T-helper 1 cell treated with Interleukin-12 subunit alpha and Interleukin-12 subunit beta and Interleukin-4 antibody, amounts not matched to agents 30 ng/mL and 1 ng/mL, for 36 hours (primary cell): ENCODE measurements around the gene GRB10. TPM values are rescaled to one million over a fixed set of nuclear protein-coding genes. Genes with fewer than 3 reads are reported as not detected.

ENCODE experiments used
- intact Hi-C: fragments of 100-400 bp; cut with micrococcal nuclease; formaldehyde crosslinking; loops from one replicate; pipeline ENCODE4 v1.15.1; 2024
- total RNA-seq: library from RNA; stranded (reverse); gene quantifications from 2 replicates; pipeline ENCODE4 v1.2.3, GENCODE V29; 2022

Gene GRB10
- total RNA-seq, 1 donor from 2014 or later, result 7.6 TPM

DNA sequence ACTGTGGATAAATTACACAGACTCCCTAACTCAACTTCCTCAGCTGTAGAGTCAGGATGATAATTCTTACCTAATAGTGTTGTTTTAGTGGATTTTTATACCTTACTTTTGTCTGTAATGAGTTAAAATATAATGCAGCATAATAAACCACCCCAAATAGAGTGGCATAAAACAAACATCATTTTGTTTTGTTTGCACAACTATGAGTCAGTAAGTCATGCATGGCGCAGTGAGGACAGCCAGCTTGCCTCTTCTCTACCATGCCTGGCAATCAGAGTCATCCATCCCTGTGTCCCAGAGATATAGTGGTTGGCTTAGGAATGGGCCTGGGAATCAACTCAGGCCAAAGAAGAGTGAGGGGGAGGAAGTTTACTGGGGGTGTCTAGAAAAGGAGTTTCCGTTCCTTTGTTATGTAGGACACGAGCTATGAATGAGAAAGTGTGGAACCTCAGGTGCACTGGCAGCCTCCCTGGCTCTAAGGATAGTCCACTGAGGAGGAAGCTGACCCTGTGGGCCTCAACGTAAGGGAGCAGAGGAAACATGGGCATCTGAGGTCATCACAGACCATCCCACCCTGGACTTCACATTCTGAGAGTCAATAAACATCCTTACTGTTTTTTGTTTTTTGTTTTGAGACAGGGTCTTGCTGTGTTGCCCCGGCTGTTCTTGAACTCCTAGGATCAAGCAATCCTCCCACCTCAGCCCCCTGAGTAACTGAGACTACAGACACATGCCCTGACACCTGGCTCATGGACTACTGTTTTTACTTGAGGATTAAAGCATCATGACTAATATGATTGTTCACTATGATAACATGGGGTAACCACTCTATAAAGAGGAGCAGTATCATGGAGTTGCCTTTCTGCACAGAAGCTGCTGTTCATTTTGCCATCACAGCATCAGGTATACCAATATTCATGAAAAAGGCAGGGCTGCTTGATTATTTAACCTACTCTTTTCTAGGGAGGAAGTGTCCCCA is 21.0 kb upstream of the GRB10 start:
- intact Hi-C loops, result no loop called here

DNA sequence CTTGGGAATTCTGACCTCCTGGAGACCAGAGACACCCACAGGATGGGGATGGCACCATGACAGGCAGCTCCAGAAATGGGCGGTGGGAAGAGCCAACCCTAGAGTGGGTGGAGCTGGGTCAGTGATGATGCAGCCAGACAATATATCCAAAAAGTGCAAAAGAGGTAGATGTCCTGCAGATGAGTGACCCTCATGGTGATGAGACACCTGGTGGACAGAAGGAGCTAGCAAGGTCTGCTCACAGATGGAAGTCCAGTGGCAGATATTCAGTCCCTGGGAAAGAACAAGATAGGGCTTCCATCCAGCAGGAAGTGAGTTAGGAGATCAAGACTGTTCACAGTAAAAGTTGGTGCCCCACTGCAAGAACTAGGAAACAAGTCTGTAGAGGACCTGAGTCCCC is 19.2 kb upstream of the GRB10 start:
- intact Hi-C loops, result no loop called here

DNA sequence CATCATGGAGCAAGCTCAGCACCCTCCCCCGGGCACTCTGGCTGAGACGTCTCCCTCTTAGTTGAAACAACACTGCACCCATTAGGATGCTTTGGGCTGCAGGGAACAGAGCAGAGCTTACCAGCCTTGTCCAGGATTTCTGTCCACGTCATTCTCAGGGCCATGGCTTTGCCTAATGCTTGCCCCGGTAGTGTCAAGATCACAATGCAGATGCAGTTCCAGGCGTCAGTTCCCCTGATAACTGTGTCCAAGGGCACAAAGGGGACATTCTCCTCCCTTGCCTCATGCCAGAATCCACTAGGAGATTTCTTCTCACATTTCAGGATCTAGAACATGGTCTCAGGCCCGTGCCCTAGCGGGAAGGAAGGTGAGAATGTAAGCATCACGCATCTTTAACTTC is 17.2 kb upstream of the GRB10 start:
- intact Hi-C loops, result no loop called here

DNA sequence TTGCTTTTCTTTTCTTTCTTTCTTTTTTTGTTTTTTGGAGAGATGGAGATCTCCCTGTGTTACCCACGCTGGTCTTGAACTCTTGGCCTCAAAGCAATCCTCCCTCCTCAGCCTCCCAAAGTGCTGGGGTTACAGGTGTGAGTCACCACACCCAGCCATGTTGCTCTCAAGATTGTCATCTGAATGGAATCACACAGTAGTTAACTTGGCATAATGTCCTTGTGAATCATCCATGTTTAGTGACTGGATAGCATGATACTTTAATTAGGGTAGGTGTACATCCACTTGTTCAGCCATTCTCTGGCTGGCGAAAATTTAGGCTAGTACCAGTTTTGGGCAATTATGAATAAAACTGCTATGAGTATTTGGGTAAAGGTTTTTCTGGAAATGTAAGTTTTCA is 15.4 kb upstream of the GRB10 start:
- intact Hi-C loops, result no loop called here

DNA sequence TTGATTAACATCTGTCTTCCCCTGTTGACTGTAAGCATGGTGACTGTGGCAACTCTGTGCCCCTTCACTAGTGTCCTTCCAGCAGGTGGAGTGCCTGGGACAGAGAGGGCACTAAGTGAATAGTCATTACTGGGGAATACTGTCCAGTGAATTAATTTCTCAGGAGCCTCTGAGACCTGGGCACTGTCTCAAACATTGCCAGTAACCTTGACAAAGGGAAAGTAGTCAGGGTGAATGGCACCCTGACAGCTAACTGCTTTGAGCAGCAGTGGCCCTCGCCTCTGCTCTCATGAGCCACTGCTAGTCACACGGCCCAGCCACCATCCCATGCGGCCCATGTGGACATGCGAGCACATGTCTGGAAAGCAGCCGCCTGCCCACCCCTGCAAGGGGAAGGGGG is 13.1 kb upstream of the GRB10 start:
- intact Hi-C loops, result no loop called here

DNA sequence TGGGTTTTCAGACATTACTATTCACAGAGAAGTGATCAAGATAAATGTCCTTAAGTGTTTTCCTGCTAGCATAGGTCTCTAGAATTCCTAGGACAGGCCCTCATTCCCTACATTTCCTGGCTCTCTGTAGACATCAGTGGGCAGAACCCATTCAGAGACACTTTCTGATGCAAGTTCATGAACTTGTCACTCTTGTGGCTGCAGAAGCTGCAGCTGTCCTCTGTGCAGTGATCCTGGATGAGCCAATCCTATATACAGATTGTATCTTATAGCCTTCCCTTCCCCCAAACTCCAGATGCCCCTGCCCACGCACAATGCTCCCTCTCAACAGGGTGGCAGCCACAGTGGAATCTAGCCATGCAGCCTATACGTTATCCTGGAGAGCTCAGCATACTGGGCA is 12.6 kb upstream of the GRB10 start:
- intact Hi-C loops, result no loop called here

DNA sequence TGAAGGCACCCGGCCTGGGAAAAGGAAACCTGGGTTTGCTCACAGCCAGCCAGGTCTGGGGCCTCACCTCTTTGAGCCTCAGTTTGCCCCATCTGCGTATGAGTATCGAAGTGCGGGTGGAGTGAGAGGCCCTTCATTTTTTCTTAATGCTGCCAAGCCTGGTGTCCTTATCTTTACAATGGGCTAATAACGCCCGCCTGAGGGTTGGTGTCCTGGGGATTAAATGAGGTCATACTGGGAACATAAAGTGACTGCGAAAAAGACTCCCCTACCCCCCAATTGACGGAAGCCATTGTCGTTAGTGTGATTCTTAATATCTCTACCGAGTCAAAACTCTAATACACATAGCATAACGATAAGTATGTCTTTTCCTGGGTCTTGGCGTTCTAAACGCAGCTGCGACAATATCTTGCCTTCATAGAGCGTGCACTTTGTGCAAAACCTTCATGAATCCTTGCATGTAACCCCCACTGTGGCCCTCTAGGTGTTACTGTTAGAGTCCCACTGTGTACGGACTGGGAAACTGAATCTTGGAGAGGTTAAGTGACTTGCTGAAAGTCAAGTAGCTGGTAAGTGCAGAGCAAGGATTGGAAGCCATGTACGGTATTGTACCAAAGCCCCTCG is 11.4 kb upstream of the GRB10 start:
- intact Hi-C loops, result loop anchor here (2.0 to 5.0 kb wide), 2 partner anchors 39 to 328 kb away; no protein-coding TSS in a partner anchor

DNA sequence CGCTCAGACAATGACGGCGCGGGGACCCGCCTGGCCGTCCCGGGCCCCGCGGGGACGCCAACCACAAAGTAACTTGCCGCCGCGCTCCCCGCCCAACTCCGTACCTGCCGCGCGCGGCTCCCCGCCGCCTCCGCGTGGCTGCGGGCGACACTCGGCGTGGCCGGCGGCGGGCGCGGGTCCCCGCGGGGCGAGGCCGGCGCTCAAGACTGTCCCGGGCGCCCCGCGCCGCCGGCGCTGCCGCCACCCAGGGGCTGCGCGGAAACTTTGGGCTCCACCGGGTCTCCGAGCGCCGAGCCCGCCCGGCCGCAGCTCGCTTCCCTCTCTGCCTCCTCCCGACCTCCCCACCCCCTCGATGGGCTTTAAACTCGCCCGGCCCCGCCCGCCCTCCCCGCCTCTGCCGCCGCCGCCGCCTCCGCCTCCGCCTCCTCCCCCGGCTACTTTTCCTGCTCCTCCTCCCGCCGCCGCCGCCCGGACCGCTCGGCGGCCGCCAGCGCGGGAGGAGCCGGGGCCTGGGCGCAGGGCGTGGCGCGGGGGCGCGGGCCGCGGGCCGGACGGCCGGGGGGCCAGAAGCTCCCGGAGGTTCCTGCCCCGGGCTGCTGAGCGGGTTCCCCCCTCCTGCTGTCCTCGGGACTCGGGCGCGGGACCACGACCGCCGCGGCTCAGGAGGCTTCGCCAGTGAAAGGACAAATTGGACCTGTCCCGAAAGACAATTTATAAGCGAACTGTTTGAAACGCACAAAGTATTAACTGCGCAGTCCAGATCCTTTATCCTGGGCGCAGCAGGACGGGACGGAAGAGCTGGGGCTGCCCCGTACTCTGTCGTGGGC is 10.6 kb upstream of the GRB10 start:
- intact Hi-C loops, result loop anchor here (2.0 to 5.0 kb wide), 2 partner anchors 39 to 329 kb away; no protein-coding TSS in a partner anchor

DNA sequence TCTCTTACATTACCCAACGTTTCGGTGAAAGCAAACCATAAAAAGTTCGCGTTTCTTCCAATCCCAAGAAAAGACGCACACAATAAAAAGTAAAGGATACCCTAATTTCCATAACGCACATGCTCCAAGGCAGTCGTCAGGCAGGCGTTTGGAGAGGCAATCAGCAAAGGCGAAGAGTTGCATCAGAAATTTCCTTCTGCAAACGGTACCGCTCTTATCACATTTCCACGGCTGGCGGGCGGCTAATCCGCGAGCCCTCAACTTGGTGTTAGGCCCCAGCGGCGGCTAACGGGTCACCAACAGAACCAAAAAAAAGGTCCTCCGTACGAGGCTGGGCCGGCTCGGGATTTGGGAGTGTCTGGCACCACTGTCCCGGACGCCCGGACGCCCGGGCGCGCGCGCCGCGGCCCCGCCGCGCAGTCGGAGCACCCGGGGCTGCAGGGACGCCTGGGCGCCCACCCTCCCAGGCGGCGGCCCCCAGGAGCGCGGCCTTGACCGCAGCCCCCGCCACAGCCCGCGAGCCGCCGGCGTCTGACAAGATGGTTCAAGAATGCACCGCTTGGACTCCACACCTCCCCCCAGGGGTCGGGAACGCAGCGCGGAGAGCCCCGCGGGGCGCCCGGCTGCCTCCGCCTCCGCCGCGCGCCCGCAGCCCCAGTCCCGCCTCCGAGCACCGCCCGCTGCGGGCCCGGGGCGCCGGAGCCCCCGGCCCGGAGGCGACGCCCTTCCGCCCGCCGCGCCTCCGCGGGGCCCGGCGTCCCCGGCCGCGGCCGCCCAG is 9.8 kb upstream of the GRB10 start:
- intact Hi-C loops, result loop anchor here (2.0 to 5.0 kb wide), 2 partner anchors 40 to 330 kb away; no protein-coding TSS in a partner anchor

DNA sequence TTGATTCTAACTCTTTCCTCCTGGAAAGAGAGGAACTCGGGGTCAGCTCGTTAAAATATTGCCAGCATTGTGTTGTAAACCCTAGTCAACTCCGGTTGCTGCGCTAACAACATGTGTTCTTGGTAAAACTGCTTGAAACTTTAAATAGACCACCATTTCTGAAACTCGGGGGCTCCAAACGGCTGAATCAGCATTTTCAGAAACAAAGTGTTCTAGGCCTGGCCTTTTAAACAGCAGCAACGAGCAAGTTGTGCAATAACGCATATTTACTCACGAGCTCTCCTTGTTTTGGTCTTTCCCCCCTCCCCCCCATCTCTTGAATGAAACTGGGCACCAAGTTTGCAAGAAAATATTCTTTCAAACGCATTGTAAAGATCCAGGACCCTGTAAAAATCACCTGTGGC is 9.2 kb upstream of the GRB10 start:
- intact Hi-C loops, result loop anchor here (2.0 to 5.0 kb wide), 2 partner anchors 41 to 330 kb away; no protein-coding TSS in a partner anchor

DNA sequence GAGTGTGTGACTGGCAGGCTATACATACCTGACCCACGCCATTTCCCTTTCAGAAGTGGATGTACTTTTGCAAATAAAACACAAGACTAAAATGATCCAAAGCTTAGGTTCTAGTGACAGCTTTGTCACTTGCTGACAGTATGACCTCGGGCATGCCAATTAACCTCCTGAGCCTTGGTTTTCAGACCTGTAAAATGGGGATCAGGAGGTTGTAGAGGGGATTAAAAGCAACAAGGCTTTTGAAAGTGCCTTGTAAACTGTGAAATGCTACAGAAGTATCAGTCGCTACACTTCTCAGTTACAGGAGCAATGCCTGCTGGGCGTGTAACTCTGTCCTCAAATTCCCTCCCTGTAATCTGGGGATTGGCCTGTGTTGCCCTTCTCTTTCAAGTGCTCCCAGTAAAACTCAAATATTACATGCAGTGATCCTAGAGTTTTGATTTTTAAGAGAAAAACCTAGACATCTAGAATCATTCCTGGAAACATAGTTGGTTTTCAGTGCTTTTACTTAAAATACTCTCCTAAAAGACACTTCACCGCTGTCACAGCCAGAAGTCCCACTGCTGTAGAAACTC is 8.8 kb upstream of the GRB10 start:
- intact Hi-C loops, result loop anchor here (5.0 kb wide), 1 partner anchor 331 kb away; no protein-coding TSS in a partner anchor

DNA sequence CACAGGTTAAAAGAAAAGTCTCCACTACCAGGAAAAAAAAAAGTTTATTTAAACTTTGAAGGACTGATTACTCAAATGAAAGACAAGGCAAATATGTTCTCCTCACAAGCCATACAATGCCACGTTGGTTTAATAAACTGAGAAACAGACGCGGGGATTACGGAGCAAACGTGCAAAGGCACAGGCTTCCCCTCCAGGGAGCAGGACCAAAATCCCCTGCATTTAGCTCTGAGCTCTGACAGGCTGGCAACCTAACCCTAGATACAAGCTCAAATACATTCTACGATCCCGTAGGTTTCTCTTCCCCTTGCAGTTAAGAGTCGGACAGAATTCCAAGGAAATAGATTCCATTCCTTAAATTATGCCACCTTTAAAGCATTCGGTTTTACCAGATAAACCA is 7.7 kb upstream of the GRB10 start:
- intact Hi-C loops, result loop anchor here (5.0 kb wide), 1 partner anchor 332 kb away; no protein-coding TSS in a partner anchor

DNA sequence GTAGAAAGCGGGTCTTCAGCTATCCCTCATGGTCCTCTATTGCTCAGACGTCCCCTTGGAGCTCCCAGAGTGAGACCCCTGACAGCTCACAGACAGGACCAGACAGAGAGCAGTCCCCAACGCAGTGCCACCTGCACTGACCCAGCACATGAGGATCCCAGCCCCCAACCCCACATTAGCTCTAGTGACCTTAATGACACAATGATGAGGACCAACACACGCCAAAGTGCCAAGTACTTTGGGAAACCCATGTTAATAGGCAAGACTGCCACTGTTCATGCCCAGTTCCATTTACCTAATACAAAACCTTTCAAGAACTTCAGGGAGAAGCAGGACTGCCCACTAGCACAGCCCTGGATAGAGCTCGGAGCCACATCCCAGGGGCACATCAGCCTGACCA is 5.7 kb upstream of the GRB10 start:
- intact Hi-C loops, result loop anchor here (10.0 kb wide), 1 partner anchor 146 kb away; no protein-coding TSS in a partner anchor

DNA sequence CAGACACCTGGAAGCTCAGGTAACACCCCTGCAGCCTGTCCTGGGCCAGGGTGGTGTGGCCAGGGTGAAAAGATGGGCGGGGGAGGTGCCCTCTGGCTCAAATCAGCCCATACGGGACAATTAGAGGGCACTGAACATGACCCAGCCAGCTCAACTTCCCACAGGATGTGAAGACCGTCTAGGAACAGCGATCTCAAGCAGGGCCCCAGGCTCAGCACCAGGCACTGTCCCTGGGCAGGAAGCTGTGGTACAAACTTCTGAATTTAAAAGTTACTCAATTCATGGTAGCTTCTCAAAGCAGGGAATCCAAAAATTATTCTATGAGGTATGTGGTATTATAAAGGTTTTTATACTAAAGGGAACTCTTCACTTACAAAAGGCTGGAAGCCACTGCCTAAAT is 5.1 kb upstream of the GRB10 start:
- intact Hi-C loops, result loop anchor here (10.0 kb wide), 1 partner anchor 147 kb away; no protein-coding TSS in a partner anchor

DNA sequence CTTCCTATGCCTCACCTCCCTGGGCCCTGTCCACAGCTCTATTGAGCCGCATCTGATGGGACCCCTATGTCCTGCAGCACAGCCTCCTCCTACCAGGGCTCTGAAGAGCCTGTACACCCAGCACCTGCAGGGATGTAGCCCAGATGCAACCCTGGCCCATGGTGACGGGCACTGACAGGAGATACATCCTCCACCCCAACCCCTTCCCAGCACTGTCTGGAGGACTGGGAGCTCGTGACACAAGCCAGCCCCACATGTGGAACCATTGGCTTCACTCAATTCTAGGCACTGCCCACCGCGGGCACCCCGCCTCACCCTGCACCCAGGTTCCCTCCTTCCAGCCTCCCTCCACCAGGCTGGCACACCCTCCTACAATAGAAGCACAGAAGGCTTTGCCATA is 2.6 kb upstream of the GRB10 start:
- intact Hi-C loops, result loop anchor here (10.0 kb wide), 1 partner anchor 149 kb away; no protein-coding TSS in a partner anchor

DNA sequence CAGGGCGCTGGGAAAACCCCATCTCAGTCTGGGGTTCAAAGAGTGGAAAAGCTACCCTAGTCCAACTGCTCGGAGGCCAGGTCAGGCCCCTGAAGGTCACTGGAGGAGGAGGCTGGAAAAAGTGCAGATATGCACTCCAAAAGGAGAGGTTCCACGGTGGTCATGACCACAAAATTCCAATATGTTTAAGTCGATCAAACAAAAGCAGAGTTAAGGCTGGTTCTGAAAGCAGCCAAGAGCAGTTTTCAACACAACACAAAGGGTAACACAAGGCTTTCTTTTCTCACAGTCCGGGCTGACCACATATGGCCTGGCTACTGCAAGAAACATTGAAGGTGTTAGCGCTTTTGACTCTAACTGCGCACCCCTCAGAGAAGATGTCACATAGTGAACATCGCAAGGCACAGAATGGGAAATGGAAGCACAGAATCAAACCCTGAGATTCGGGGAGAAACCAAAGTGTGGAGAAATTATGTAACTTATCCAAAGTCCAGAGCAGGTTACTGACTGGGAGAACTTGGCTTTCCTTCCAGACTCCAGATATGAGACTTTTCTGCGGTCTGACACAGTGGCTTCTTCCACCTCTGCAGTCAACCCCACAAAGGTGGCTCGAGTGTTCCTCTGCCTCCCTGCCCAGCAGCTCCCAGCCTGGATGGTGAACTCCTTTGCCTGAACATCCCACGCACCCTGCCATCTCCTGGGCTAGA is 1.3 kb upstream of the GRB10 start:
- intact Hi-C loops, result loop anchor here (5.0 to 10.0 kb wide), 5 partner anchors 42 to 378 kb away; no protein-coding TSS in a partner anchor

DNA sequence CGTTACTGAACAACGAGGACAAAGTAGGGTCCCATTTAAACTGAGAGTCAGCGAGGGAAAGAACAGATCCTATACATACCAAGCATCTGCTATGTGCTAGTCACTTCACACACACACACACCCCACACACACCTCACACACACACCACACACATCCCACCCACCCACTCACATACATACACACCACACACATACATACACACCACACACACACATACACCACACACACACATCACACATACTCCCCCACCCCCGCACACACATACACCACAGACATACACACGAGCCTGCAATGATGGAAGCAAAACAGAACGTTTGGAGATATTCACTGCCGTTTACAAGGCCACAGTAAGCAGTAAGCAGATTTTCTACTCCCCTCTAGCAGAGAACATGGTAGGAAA is 607 bp upstream of the GRB10 start:
- intact Hi-C loops, result loop anchor here (5.0 to 10.0 kb wide), 5 partner anchors 41 to 379 kb away; no protein-coding TSS in a partner anchor

DNA sequence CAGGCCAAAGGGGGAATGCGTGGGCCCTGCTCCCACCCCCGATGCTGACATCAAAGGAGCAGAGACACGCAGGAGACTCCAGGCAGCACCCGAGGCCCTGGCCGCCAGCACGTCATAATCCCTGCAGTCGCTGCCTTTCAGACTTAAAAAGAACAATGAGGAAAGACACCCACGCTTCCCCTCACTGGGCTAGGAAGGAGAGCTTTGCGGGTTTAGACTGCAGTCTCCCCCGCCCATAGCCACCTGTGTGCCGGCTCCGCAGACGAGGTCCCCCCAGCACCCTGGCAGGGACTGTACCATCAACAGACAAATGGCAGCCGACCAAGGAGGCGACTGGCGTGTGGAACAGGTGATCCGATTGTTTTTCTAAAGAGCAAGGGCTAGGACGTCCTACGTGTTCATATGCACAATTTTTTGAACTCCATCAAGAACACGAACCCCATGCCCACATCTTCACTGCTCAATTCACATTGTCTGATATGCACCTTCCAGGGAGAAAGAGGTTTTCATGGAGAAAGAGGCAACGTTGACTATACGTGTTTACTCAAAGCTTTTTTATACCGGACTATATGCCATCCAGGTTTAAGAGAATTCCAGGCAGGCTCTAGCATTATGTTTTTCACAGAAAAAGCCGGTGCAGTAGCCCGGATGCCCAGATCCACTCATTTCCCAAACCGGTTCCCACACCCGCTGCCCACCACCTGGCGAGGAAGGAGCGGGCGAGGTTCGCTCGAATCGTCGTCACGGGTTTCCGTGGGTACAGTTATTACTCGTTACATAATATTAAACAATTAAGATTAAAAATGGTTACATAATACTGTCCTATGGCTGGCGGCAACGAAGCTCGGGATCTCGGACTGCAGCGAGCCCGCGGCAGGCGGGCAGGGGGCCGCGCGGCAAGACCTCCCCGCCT is 1.1 kb downstream of the GRB10 start:
- intact Hi-C loops, result loop anchor here (5.0 to 10.0 kb wide), 5 partner anchors 39 to 381 kb away; no protein-coding TSS in a partner anchor
